ENCODE results near the gene DSC3. TPM values are rescaled to one million over a fixed set of nuclear protein-coding genes. Genes with fewer than 3 reads are reported as not detected.

Gene DSC3
- total RNA-seq, 1 experiment from 2014 or later, result 0.61 TPM

DNA sequence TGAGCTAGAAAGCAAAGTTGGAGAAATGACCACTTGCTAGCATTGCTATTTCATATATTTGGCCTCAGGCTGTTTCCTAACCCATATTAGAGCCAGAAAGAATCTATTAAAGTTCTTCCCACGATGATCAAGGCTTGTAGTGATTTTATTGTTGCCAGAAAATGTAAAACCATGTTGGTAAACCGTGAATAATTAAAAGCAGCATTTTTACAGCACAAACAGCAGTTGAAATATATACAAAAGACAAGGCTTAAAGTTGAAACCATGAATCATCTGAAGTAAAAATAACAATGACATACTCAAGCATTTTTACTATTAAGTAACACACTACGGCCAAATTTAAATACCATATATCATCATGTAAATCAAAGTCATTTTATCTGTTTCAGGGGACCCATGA, 27.7 kb upstream of the DSC3 start:
- Histone ChIP-seq H2BK15ac (ENCODE audit: low read depth, low read length) (no peak overlapping the region), H4K20me1 (ENCODE audit: control insufficient read depth, insufficient read depth, insufficient read length) (no peaks in the 10 kb centered on the region), H2AFZ (ENCODE audit: low read length) (no peak overlapping the region), H3T11ph (ENCODE audit: low read length) (no peak overlapping the region), H3K79me1 (ENCODE audit: insufficient read depth, low read depth, low read length, poor library complexity, severe bottlenecking) (no peaks in the 10 kb centered on the region), H3K4ac (ENCODE audit: low read depth, low read length) (no peak overlapping the region), H4K8ac (replicated peaks; ENCODE audit: insufficient read length, low read depth, low read length) (no peak overlapping the region), H4K91ac (ENCODE audit: insufficient read length, low read depth, low read length) (no peak overlapping the region), H3K27ac (ENCODE audit: insufficient read length, low read depth, low read length) (no peak overlapping the region), H2BK20ac (ENCODE audit: low read depth, low read length, poor library complexity, severe bottlenecking) (no peak overlapping the region), H3K4me2 (ENCODE audit: insufficient read depth, insufficient read length, low read length) (no peak overlapping the region), H3K4me1 (ENCODE audit: insufficient read depth, low read length) (no peaks in the 10 kb centered on the region; the same call in 1 of the 2 replicates), H3K23me2 (ENCODE audit: insufficient read length, low read depth, low read length, poor library complexity, severe bottlenecking) (no peaks in the 10 kb centered on the region), H3K79me2 (ENCODE audit: insufficient read depth, low read length) (no peaks in the 10 kb centered on the region), H3K14ac (ENCODE audit: insufficient read depth, low read length) (no peak overlapping the region), H4K5ac (ENCODE audit: insufficient read length, low read depth, low read length) (no peak overlapping the region), H3K27me3 (ENCODE audit: insufficient read depth, low read length) (no peaks in the 10 kb centered on the region), H2BK120ac (ENCODE audit: low read depth, low read length, poor library complexity, severe bottlenecking) (no peak overlapping the region), H3K23ac (ENCODE audit: insufficient read length, low read depth, low read length) (no peak overlapping the region), H3K18ac (ENCODE audit: insufficient read length, low read depth, low read length) (no peak overlapping the region), H2BK12ac (ENCODE audit: insufficient read length, low read depth, low read length) (no peak overlapping the region), H3K9ac (ENCODE audit: extremely low read depth, insufficient read length, low read length) (no peak overlapping the region), H3K56ac (ENCODE audit: insufficient read length, low read depth, low read length) (no peak overlapping the region), H2AK5ac (ENCODE audit: insufficient read length, low read length) (no peak overlapping the region), H3K9me3 (ENCODE audit: control insufficient read depth, low read depth, low read length) (no peaks in the 10 kb centered on the region), H2BK5ac (ENCODE audit: insufficient read length, low read length) (no peak overlapping the region)
- H3K9me3 Mint-ChIP-seq, result no peaks in the 10 kb centered on the region
- no peaks in the 10 kb centered on the region; the same call in 1 of the 2 replicates for H3K27me3 Mint-ChIP-seq (ENCODE audit: low read depth)
- TF ChIP-seq, protein P1, sequence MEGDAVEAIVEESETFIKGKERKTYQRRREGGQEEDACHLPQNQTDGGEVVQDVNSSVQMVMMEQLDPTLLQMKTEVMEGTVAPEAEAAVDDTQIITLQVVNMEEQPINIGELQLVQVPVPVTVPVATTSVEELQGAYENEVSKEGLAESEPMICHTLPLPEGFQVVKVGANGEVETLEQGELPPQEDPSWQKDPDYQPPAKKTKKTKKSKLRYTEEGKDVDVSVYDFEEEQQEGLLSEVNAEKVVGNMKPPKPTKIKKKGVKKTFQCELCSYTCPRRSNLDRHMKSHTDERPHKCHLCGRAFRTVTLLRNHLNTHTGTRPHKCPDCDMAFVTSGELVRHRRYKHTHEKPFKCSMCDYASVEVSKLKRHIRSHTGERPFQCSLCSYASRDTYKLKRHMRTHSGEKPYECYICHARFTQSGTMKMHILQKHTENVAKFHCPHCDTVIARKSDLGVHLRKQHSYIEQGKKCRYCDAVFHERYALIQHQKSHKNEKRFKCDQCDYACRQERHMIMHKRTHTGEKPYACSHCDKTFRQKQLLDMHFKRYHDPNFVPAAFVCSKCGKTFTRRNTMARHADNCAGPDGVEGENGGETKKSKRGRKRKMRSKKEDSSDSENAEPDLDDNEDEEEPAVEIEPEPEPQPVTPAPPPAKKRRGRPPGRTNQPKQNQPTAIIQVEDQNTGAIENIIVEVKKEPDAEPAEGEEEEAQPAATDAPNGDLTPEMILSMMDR (conservative IDR thresholded peaks at IDR 0.05), result no peak
- H3K4me1 Mint-ChIP-seq, result peaks cover 3 to 5% of the 10 kb centered on the region in 2 experiments; a peak in 3 of 4 replicates
- H3K4me3 Mint-ChIP-seq, result no peak overlapping the region
- H3K36me3 Mint-ChIP-seq (ENCODE audit: insufficient read depth in 1 of 3, low read depth in 3 of 3), result peaks cover 11 to 53% (median 49%) of the 10 kb centered on the region in 3 experiments; a peak in 6 of 7 replicates
- no peak for DNase-seq
- no peak overlapping the region for H3K27ac Mint-ChIP-seq
- WGBS (ENCODE audit: extremely low coverage, insufficient read length, low lambda C conversion rate), result no CpG with 5 or more reads among the region's 3 CpGs

All from H9 (cell line).